ENCODE data around the gene DIPK2A.

DNA sequence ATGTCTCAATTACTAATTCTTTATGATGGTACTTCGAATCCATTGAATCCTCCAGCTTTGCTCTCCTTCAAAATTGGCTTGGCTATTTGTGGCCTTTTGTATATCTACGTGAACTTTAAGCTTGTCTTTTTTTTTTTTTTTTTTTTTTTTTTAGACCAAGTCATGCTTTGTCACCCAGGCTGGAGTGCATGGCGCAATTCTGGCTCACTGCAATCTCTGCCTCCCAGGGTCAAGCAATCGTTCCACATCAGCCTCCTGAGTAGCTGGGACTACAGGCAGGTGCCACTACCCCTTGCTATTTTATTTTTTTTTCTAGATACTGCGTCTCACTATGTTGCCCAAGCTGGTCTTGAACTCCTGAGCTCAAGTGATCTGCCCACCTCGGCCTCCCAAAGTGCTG lies 7.7 kb upstream of the DIPK2A start:
- no peak for TF ChIP-seq SIN3A (IDR thresholded peaks at IDR 0.05; ENCODE audit: borderline replicate concordance, insufficient read depth, low read depth, low read length)
- TF ChIP-seq, protein P1, sequence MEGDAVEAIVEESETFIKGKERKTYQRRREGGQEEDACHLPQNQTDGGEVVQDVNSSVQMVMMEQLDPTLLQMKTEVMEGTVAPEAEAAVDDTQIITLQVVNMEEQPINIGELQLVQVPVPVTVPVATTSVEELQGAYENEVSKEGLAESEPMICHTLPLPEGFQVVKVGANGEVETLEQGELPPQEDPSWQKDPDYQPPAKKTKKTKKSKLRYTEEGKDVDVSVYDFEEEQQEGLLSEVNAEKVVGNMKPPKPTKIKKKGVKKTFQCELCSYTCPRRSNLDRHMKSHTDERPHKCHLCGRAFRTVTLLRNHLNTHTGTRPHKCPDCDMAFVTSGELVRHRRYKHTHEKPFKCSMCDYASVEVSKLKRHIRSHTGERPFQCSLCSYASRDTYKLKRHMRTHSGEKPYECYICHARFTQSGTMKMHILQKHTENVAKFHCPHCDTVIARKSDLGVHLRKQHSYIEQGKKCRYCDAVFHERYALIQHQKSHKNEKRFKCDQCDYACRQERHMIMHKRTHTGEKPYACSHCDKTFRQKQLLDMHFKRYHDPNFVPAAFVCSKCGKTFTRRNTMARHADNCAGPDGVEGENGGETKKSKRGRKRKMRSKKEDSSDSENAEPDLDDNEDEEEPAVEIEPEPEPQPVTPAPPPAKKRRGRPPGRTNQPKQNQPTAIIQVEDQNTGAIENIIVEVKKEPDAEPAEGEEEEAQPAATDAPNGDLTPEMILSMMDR (IDR thresholded peaks at IDR 0.05): no peak
- no peak for TF ChIP-seq POLR2AphosphoS5 (IDR thresholded peaks at IDR 0.05; ENCODE audit: low read depth, low read length)
- TF ChIP-seq, protein P2, sequence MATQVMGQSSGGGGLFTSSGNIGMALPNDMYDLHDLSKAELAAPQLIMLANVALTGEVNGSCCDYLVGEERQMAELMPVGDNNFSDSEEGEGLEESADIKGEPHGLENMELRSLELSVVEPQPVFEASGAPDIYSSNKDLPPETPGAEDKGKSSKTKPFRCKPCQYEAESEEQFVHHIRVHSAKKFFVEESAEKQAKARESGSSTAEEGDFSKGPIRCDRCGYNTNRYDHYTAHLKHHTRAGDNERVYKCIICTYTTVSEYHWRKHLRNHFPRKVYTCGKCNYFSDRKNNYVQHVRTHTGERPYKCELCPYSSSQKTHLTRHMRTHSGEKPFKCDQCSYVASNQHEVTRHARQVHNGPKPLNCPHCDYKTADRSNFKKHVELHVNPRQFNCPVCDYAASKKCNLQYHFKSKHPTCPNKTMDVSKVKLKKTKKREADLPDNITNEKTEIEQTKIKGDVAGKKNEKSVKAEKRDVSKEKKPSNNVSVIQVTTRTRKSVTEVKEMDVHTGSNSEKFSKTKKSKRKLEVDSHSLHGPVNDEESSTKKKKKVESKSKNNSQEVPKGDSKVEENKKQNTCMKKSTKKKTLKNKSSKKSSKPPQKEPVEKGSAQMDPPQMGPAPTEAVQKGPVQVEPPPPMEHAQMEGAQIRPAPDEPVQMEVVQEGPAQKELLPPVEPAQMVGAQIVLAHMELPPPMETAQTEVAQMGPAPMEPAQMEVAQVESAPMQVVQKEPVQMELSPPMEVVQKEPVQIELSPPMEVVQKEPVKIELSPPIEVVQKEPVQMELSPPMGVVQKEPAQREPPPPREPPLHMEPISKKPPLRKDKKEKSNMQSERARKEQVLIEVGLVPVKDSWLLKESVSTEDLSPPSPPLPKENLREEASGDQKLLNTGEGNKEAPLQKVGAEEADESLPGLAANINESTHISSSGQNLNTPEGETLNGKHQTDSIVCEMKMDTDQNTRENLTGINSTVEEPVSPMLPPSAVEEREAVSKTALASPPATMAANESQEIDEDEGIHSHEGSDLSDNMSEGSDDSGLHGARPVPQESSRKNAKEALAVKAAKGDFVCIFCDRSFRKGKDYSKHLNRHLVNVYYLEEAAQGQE (IDR thresholded peaks at IDR 0.05; ENCODE audit: insufficient read depth in 1 of 2, low read depth in 2 of 2, low read length in 1 of 2): no peak

Measured in Panc1 (cell line).